ENCODE measurements around the gene DTNBP1. TPM values are rescaled to one million over a fixed set of nuclear protein-coding genes. Genes with fewer than 3 reads are reported as not detected.
"Not testable (repeated sequence)": the region's sequence is repeated elsewhere in the genome, so short reads cannot be mapped to it uniquely, and the experiment has no call there.

Gene DTNBP1
- total RNA-seq, 6 donors from 2014 or later: 16.2 to 33.5 (median 21.3) TPM

DNA sequence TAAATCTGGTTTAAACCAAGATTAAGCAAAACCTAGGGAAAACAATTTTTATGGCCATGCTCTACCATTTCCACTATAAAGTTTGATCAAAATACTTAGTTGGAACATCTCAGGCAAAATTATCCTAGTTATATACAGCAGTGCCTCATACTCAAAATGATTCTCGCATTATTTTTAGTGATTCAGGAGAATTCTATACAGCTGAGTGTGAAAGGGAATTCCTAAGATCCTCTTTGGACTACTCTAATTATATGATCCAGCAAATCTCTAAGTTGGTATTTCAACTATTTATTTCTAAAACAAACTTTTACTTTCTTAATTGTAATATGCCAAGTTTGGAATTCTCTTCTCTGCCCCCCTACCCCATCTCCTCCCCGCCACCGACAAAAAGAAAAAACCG is 8.6 kb downstream of the DTNBP1 start:
- no peak overlapping the region for H3K27ac ChIP-seq
- H3K36me3 ChIP-seq: no peaks in the 10 kb centered on the region
- no peak for TF ChIP-seq POLR2AphosphoS5 (IDR thresholded peaks at IDR 0.05)
- no peak for TF ChIP-seq EP300 (IDR thresholded peaks at IDR 0.05)
- no peak for TF ChIP-seq POLR2A (IDR thresholded peaks at IDR 0.05)
- TF ChIP-seq, protein P1, sequence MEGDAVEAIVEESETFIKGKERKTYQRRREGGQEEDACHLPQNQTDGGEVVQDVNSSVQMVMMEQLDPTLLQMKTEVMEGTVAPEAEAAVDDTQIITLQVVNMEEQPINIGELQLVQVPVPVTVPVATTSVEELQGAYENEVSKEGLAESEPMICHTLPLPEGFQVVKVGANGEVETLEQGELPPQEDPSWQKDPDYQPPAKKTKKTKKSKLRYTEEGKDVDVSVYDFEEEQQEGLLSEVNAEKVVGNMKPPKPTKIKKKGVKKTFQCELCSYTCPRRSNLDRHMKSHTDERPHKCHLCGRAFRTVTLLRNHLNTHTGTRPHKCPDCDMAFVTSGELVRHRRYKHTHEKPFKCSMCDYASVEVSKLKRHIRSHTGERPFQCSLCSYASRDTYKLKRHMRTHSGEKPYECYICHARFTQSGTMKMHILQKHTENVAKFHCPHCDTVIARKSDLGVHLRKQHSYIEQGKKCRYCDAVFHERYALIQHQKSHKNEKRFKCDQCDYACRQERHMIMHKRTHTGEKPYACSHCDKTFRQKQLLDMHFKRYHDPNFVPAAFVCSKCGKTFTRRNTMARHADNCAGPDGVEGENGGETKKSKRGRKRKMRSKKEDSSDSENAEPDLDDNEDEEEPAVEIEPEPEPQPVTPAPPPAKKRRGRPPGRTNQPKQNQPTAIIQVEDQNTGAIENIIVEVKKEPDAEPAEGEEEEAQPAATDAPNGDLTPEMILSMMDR (IDR thresholded peaks at IDR 0.05): no peak
- H3K27me3 ChIP-seq: no peaks in the 10 kb centered on the region
- DNase-seq (no peak), ATAC-seq (ENCODE audit: low FRiP score in 2 of 2) (no peak)
- no peak overlapping the region for H3K4me3 ChIP-seq
- no peaks in the 10 kb centered on the region for H3K4me1 ChIP-seq
- 90 to 91% methylated on average over 4 of the region's 4 CpGs for WGBS, 2 donors
- H3K9me3 ChIP-seq: no peaks in the 10 kb centered on the region

DNA sequence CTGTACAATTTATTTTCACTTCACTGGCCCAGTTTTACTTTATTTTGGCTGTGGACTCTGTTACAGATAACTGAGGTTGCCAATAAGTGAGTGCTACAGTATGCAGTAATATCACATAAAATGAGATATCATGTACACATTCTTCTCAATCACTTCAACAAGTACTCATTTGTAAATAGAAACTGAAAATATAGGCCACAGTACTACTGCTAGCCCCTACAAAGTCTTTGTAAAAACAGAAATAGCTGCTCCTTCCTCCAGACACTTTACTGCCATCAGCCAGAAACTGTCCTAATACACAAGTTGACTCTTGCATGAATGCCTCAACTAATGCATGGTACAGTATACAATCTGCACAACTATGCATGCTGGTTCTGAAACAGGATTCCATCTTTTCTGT is 9.2 kb downstream of the DTNBP1 start:
- H3K4me1 ChIP-seq: no peaks in the 10 kb centered on the region
- TF ChIP-seq EP300 (IDR thresholded peaks at IDR 0.05) (no peak), POLR2AphosphoS5 (IDR thresholded peaks at IDR 0.05) (no peak), POLR2A (IDR thresholded peaks at IDR 0.05) (no peak)
- TF ChIP-seq, protein P1 (IDR thresholded peaks at IDR 0.05): no peak
- no peaks in the 10 kb centered on the region for H3K9me3 ChIP-seq
- no peak overlapping the region for H3K27ac ChIP-seq
- DNase-seq: no peak
- H3K4me3 ChIP-seq: no peak overlapping the region
- no peaks in the 10 kb centered on the region for H3K36me3 ChIP-seq
- ATAC-seq (ENCODE audit: low FRiP score in 2 of 2): no peak
- H3K27me3 ChIP-seq: no peaks in the 10 kb centered on the region

DNA sequence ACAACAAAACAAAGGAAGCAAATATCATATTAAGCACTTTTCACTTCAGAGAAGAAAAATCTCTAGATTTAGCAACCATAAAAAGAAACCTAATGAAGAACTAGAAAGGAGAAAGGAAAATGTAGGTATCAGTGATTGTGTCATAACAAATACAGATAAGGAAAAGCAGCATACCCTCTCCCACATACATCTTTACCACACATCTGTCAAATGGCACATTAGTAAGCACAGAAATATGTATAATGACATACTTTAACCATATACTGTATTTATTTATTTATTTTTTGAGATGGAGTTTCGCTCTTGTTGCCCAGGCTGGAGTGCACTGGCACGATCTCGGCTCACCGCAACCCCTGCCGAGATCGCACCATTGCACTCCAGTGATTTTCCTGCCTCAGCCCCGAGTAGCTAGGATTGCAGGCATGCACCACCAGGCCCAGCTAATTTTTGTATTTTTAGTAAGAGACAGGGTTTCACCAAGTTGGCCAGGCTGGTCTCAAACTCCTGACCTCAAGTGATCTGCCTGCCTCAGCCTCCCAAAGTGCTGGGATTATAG is 12.7 kb downstream of the DTNBP1 start:
- not testable (repeated sequence) for H3K36me3 ChIP-seq; H3K27me3 ChIP-seq; H3K4me3 ChIP-seq; H3K4me1 ChIP-seq; ATAC-seq (ENCODE audit: low FRiP score in 2 of 2); H3K27ac ChIP-seq; H3K9me3 ChIP-seq; DNase-seq
- 85 to 88% methylated on average over 7 of the region's 7 CpGs for WGBS, 2 donors

DNA sequence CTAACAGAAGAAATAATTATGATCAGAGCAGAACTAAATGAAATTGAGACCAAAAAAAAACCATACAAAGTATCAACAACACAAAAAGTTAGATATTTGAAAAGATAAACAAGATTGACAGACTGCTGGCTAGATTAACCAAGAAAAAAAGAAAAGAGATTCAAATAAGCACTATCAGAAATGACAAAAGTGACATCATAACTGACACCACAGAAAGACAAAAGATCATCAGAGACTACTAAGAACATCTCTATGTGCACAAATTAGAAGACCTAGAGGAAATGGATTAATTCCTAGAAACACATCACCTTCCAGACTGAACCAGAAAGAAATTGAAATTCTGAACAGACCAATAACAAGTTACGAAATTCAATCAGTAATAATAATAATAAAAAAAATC is 17.9 kb downstream of the DTNBP1 start:
- H3K4me1 ChIP-seq: no peaks in the 10 kb centered on the region
- no peak for DNase-seq
- no peak overlapping the region for H3K27ac ChIP-seq
- no peaks in the 10 kb centered on the region for H3K36me3 ChIP-seq
- no peak for ATAC-seq (ENCODE audit: low FRiP score in 2 of 2)
- H3K4me3 ChIP-seq: no peak overlapping the region
- TF ChIP-seq POLR2A (IDR thresholded peaks at IDR 0.05) (no peak), POLR2AphosphoS5 (IDR thresholded peaks at IDR 0.05) (no peak)
- TF ChIP-seq, protein P1 (IDR thresholded peaks at IDR 0.05): no peak
- H3K27me3 ChIP-seq: no peaks in the 10 kb centered on the region
- peaks cover 7 to 13% (median 10%) of the 10 kb centered on the region in 4 donors for H3K9me3 ChIP-seq
- 94 to 98% methylated on average over 1 of the region's 1 CpG for WGBS, 2 donors

DNA sequence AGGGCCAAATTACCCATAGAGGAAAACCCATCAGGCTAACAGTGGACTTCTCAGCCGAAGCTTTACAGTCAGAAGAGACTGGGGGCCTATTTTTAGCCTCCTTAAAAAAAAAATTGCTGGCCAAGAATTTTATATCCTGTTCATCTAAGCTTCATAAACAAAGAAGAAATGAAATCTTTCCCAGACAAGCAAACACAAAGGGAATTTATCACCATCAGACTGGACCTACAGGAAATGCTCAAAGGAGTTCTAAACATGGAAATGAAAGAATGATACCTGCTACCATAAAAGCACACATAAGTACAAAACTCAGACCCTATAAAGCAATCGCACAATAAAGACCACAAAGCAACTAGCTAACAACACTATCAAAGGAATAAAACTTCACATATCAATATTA is 19.3 kb downstream of the DTNBP1 start:
- Histone ChIP-seq H3K9me3 (peaks cover 7 to 13% (median 10%) of the 10 kb centered on the region in 4 donors), H3K4me3 (no peak overlapping the region), H3K27ac (no peak overlapping the region), H3K4me1 (no peaks in the 10 kb centered on the region), H3K36me3 (no peaks in the 10 kb centered on the region), H3K27me3 (no peaks in the 10 kb centered on the region)
- DNase-seq: no peak
- TF ChIP-seq, protein P1 (IDR thresholded peaks at IDR 0.05): no peak
- TF ChIP-seq POLR2A (IDR thresholded peaks at IDR 0.05) (no peak), POLR2AphosphoS5 (IDR thresholded peaks at IDR 0.05) (no peak), EP300 (IDR thresholded peaks at IDR 0.05) (no peak)
- 87 to 91% methylated on average over 2 of the region's 2 CpGs for WGBS, 2 donors
- no peak for ATAC-seq (ENCODE audit: low FRiP score in 2 of 2)
